ENCODE data around the gene HCN2.
A peak's percentile ranks its signal among the peaks of the same experiment; 100 is the strongest.
"Not testable (repeated sequence)": the region's sequence is repeated elsewhere in the genome, so short reads cannot be mapped to it uniquely, and the experiment has no call there.

HCN2 gene

GRCh38 chr19:604355-604754 is 14.7 kb downstream of the HCN2 start:
- H3F3A ChIP-seq (ENCODE audit: insufficient read depth, low read length), result no peaks in the 10 kb centered on the region
- H3K9ac ChIP-seq (ENCODE audit: low read length), result no peak overlapping the region
- H3K4me1 ChIP-seq (ENCODE audit: insufficient read depth, low read length, severe bottlenecking), result peaks cover 10% of the 10 kb centered on the region

GRCh38 chr19:605061-605971 is 15.6 kb downstream of the HCN2 start:
- not testable (repeated sequence) for H4K20me1 ChIP-seq (ENCODE audit: insufficient read depth, low read length); H2AFZ ChIP-seq (ENCODE audit: low read length); H3K27me3 ChIP-seq (ENCODE audit: insufficient read depth, low read length); H3F3A ChIP-seq (ENCODE audit: insufficient read depth, low read length); H3K9me2 ChIP-seq (ENCODE audit: low read depth, low read length); H3K79me2 ChIP-seq (ENCODE audit: insufficient read depth, low read length); H3K36me3 ChIP-seq (ENCODE audit: insufficient read depth, low read length); H3K9me3 ChIP-seq (ENCODE audit: low read length)
- TF ChIP-seq CTCF (IDR thresholded peaks at IDR 0.05; ENCODE audit: low read length), result peak; percentile 97
- Histone ChIP-seq H3K4me3 (ENCODE audit: low read depth, low read length, poor library complexity, severe bottlenecking) (peak overlapping the region; percentile 51), H3K4me2 (ENCODE audit: low read length) (peak overlapping the region; percentile 56), H3K27ac (ENCODE audit: low read depth, low read length, poor library complexity, severe bottlenecking) (peak overlapping the region; percentile 82), H3K9ac (ENCODE audit: low read length) (peak overlapping the region; percentile 43; the same call in 1 of the 2 replicates), H3K4me1 (ENCODE audit: insufficient read depth, low read length, severe bottlenecking) (peaks cover 19% of the 10 kb centered on the region)

More at GRCh38 chr19:604355-604754, 14.7 kb downstream of the HCN2 start:
- Histone ChIP-seq H3K79me2 (ENCODE audit: insufficient read depth, low read length) (no peaks in the 10 kb centered on the region), H3K4me3 (ENCODE audit: low read depth, low read length, poor library complexity, severe bottlenecking) (no peak overlapping the region), H2AFZ (ENCODE audit: low read length) (no peak overlapping the region), H3K27ac (ENCODE audit: low read depth, low read length, poor library complexity, severe bottlenecking) (no peak overlapping the region), H3K9me3 (ENCODE audit: low read length) (no peaks in the 10 kb centered on the region), H3K9me2 (ENCODE audit: low read depth, low read length) (no peaks in the 10 kb centered on the region), H4K20me1 (ENCODE audit: insufficient read depth, low read length) (no peaks in the 10 kb centered on the region), H3K4me2 (ENCODE audit: low read length) (no peak overlapping the region), H3K36me3 (ENCODE audit: insufficient read depth, low read length) (no peaks in the 10 kb centered on the region), H3K27me3 (ENCODE audit: insufficient read depth, low read length) (no peaks in the 10 kb centered on the region)
- no peak for TF ChIP-seq CTCF (IDR thresholded peaks at IDR 0.05; ENCODE audit: low read length)
- no peak for TF ChIP-seq EZH2 (IDR thresholded peaks at IDR 0.05; ENCODE audit: borderline replicate concordance, low read length)

GRCh38 chr19:607301-608154 is 17.8 kb downstream of the HCN2 start:
- Histone ChIP-seq H4K20me1 (ENCODE audit: insufficient read depth, low read length) (no peaks in the 10 kb centered on the region), H3K4me3 (ENCODE audit: low read depth, low read length, poor library complexity, severe bottlenecking) (no peak overlapping the region), H3K9me3 (ENCODE audit: low read length) (no peaks in the 10 kb centered on the region), H2AFZ (ENCODE audit: low read length) (no peak overlapping the region), H3K36me3 (ENCODE audit: insufficient read depth, low read length) (no peaks in the 10 kb centered on the region), H3K79me2 (ENCODE audit: insufficient read depth, low read length) (no peaks in the 10 kb centered on the region), H3K4me1 (ENCODE audit: insufficient read depth, low read length, severe bottlenecking) (peaks cover 33% of the 10 kb centered on the region), H3K4me2 (ENCODE audit: low read length) (no peak overlapping the region), H3K27ac (ENCODE audit: low read depth, low read length, poor library complexity, severe bottlenecking) (no peak overlapping the region), H3K9me2 (ENCODE audit: low read depth, low read length) (no peaks in the 10 kb centered on the region), H3F3A (ENCODE audit: insufficient read depth, low read length) (no peaks in the 10 kb centered on the region), H3K27me3 (ENCODE audit: insufficient read depth, low read length) (no peaks in the 10 kb centered on the region), H3K9ac (ENCODE audit: low read length) (no peak overlapping the region)
- no peak for TF ChIP-seq CTCF (IDR thresholded peaks at IDR 0.05; ENCODE audit: low read length)
- no peak for TF ChIP-seq EZH2 (IDR thresholded peaks at IDR 0.05; ENCODE audit: borderline replicate concordance, low read length)

All from OCI-LY1 (cell line).